Mesothelial cell of epicardium (in vitro differentiated cells): ENCODE results near the gene CTTNBP2. TPM values are rescaled to one million over a fixed set of nuclear protein-coding genes. Genes with fewer than 3 reads are reported as not detected.

Experiments used
- DNase-seq, 2 experiments: peaks; one replicate each; pipeline ENCODE4 v3.0.0; 2021; ENCODE audit warnings: low spot score in 2 of 2; ENCODE audit not compliant: unreplicated experiment in 2 of 2
- H3K27ac Mint-ChIP-seq: 2 replicates; pipeline ENCODE4 v1.8.0; 2021; ENCODE audit warnings: mixed read lengths
- H3K27me3 Mint-ChIP-seq: 2 replicates; pipeline ENCODE4 v1.8.0; 2021; ENCODE audit warnings: low read depth, mixed read lengths
- H3K36me3 Mint-ChIP-seq: 2 replicates; pipeline ENCODE4 v1.8.0; 2021; ENCODE audit warnings: mixed read lengths
- H3K4me1 Mint-ChIP-seq: 2 replicates; pipeline ENCODE4 v1.8.0; 2021; ENCODE audit warnings: mixed read lengths
- H3K4me3 Mint-ChIP-seq: 2 replicates; pipeline ENCODE4 v1.8.0; 2021; ENCODE audit warnings: mild to moderate bottlenecking, moderate library complexity, mixed read lengths
- H3K9me3 Mint-ChIP-seq: 2 replicates; pipeline ENCODE4 v1.8.0; 2021; ENCODE audit warnings: mixed read lengths
- total RNA-seq: library from RNA; stranded (reverse); gene quantifications from 3 replicates; pipeline ENCODE4 v1.2.1, GENCODE V29; 2021
- TF ChIP-seq, protein P1 (sequence below): fragments of 200-600 bp; sonication (generic); IDR thresholded peaks from one replicate; pipeline ENCODE4 v1.5.0; 2021; ENCODE audit warnings: antibody characterized with exemption; ENCODE audit not compliant: unreplicated experiment

The CTTNBP2 gene
- total RNA-seq, 1 donor from 2014 or later: 12.1 TPM

DNA sequence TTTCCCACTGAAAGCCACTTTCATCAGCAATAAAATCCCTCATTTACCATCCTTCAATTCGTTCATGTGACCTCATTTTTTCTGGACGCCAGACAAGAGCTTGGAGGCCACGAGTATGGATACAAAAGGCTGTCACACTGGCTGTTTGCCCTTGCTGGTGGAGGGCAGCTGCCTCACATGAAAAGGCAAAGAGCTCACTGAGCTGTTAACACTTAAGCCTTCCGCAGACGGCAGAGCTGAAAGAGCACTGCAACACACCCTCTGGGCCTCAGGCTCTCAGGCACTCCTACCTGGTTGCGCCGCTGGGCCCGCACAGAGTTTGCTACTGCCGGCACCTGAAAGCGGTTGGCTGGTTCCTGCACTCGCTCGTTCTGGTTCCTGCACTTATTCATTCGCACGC lies 199.9 kb downstream of the CTTNBP2 start:
- no peak for DNase-seq
- no peaks in the 10 kb centered on the region for H3K27me3 Mint-ChIP-seq
- TF ChIP-seq, protein P1, sequence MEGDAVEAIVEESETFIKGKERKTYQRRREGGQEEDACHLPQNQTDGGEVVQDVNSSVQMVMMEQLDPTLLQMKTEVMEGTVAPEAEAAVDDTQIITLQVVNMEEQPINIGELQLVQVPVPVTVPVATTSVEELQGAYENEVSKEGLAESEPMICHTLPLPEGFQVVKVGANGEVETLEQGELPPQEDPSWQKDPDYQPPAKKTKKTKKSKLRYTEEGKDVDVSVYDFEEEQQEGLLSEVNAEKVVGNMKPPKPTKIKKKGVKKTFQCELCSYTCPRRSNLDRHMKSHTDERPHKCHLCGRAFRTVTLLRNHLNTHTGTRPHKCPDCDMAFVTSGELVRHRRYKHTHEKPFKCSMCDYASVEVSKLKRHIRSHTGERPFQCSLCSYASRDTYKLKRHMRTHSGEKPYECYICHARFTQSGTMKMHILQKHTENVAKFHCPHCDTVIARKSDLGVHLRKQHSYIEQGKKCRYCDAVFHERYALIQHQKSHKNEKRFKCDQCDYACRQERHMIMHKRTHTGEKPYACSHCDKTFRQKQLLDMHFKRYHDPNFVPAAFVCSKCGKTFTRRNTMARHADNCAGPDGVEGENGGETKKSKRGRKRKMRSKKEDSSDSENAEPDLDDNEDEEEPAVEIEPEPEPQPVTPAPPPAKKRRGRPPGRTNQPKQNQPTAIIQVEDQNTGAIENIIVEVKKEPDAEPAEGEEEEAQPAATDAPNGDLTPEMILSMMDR: no peak
- no peak overlapping the region for H3K27ac Mint-ChIP-seq
- peaks cover 15% of the 10 kb centered on the region for H3K4me1 Mint-ChIP-seq
- peak overlapping the region; percentile 58 for H3K4me3 Mint-ChIP-seq
- no peaks in the 10 kb centered on the region for H3K9me3 Mint-ChIP-seq
- no peaks in the 10 kb centered on the region for H3K36me3 Mint-ChIP-seq

DNA sequence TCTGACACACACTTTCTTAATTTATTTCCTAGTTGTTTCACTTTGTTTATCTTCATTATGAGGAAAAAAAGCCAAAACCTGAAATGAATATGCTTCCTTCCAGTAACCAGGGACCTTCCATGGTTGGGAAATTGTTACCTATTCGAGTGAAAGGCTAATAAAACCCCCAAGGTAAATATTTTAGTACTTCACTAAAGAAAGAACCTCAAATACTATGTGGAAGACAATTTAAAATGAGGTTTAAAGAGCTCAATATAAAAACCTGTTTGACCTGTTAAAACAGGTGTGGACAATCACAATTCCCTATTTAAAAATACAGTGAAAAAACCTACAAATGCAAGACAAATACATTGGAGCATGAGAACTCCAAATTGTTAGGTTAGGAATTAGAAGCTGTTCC lies 200.8 kb downstream of the CTTNBP2 start:
- DNase-seq: no peak
- Mint-ChIP-seq H3K27me3 (no peaks in the 10 kb centered on the region), H3K4me3 (no peak overlapping the region), H3K36me3 (no peaks in the 10 kb centered on the region), H3K4me1 (peaks cover 15% of the 10 kb centered on the region), H3K27ac (no peak overlapping the region), H3K9me3 (no peaks in the 10 kb centered on the region)
- TF ChIP-seq, protein P1: no peak

DNA sequence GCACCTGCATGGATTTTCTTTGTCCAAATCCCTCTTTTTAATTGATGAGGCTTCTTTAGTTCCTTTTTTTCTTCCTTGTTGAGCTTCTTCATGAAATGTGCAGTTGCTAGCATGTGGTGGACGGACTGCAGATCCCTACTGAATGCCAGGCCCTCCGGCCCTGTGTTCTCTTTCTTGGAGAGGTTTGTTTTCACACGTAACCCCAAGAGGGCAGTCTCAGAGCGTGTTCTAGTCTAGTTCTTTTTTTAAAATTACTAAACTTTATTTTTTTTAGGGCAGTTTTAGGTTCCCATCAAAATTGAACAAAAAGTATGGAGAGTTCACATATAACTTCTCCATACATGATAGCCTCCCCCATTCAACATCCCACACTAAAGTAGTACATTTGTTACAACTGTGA lies 203.4 kb downstream of the CTTNBP2 start:
- H3K36me3 Mint-ChIP-seq: no peaks in the 10 kb centered on the region
- no peaks in the 10 kb centered on the region for H3K9me3 Mint-ChIP-seq
- no peak overlapping the region for H3K4me3 Mint-ChIP-seq
- peaks cover 28% of the 10 kb centered on the region for H3K4me1 Mint-ChIP-seq
- H3K27me3 Mint-ChIP-seq: no peaks in the 10 kb centered on the region
- TF ChIP-seq, protein P1: no peak
- no peak overlapping the region for H3K27ac Mint-ChIP-seq
- no peak for DNase-seq

DNA sequence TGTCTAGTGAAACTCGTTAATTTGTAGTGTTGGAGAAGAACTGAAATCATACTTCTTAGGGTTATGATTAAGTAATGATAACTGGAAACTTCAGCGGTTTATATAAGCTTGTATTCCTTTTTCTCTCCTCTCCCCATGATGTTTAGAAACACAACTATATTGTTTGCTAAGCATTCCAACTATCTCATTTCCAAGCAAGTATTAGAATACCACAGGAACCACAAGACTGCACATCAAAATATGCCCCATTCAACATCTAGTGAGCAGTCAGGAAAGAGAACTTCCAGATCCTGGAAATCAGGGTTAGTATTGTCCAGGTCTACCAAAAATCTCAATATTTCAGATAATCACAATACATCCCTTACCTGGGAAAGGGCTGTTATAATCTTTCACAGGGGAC lies 205.8 kb downstream of the CTTNBP2 start:
- TF ChIP-seq, protein P1: no peak
- Mint-ChIP-seq H3K27ac (no peak overlapping the region), H3K4me3 (no peak overlapping the region), H3K4me1 (peaks cover 25% of the 10 kb centered on the region), H3K27me3 (no peaks in the 10 kb centered on the region), H3K9me3 (peaks cover 3% of the 10 kb centered on the region), H3K36me3 (no peaks in the 10 kb centered on the region)
- no peak for DNase-seq

DNA sequence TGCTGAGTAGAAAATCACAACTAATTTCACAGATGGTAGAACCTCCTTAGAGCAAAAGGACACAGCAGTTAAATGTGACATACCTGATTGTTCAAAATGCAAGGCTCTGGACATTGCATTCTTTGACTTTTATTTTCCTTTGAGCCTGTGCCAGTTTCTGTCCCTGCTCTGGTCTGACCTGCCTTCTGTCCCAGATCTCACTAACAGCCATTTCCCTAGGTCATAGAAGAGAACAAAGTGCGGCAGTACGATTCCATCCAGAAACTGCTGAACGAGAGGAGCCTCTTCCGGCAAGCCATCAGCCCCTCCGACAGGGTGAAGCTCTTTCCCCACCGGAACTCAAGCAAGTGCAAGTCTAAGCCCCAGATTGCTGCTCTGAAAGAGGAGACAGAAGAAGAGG lies 206.6 kb downstream of the CTTNBP2 start:
- Mint-ChIP-seq H3K4me3 (no peak overlapping the region), H3K4me1 (peaks cover 25% of the 10 kb centered on the region), H3K9me3 (peaks cover 6% of the 10 kb centered on the region), H3K27ac (no peak overlapping the region), H3K27me3 (no peaks in the 10 kb centered on the region), H3K36me3 (no peaks in the 10 kb centered on the region)
- TF ChIP-seq, protein P1: no peak
- DNase-seq: no peak

DNA sequence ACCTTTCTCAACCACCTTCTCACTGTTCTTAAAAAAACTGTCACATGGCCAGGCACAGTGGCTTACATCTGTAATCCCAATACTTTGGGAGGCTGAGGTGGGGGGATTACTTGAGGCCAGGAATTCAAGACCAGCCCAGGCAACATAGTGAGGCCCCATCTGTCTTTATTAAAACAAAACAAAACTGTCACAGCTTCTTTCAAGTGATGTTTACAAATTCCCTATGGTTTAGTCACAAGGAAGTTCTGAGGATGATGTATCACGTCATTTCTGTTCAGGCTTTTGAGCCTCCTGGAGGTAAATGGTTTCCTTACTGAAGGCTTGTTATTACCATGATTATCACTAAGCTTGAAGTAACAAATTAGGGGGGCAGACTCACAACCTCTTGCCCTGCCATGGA lies 207.2 kb downstream of the CTTNBP2 start:
- H3K27me3 Mint-ChIP-seq: no peaks in the 10 kb centered on the region
- no peaks in the 10 kb centered on the region for H3K36me3 Mint-ChIP-seq
- peaks cover 25% of the 10 kb centered on the region for H3K4me1 Mint-ChIP-seq
- H3K27ac Mint-ChIP-seq: peak overlapping the region; percentile 45
- TF ChIP-seq, protein P1: no peak
- peaks cover 6% of the 10 kb centered on the region for H3K9me3 Mint-ChIP-seq
- DNase-seq: no peak
- H3K4me3 Mint-ChIP-seq: no peak overlapping the region
